ENCODE results near the gene PHLDA3. TPM values are rescaled to one million over a fixed set of nuclear protein-coding genes. Genes with fewer than 3 reads are reported as not detected.

PHLDA3 gene
- total and polyA plus RNA-seq, 2 of the 4 experiments (the other 2 are of a cell fraction) = 41.6 to 102 TPM

DNA sequence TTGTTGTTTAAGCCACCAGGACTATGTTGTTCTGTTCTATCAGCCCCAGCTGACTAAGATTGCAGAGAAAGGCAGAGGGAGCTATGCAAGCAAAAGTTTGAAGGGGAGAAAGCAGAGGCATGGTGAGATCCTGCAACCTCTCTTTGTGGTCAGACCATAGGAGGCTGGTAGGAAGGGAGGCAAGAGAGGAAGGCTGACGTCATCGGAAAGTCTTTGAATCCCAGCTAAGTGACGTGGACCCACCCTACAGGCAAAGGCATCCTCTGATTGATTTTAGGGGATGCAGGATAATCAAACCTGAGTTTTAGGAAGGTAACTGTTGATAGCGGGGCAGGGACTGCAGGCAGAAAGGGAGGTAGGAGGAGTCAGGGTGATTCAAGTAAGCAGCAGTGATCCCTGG, 24.2 kb downstream of the PHLDA3 start:
- Histone ChIP-seq H3K27me3 (ENCODE audit: control insufficient read depth, insufficient read depth, low read length) (no peaks in the 10 kb centered on the region), H3K9ac (ENCODE audit: low read depth, low read length) (no peak overlapping the region), H3K4me2 (ENCODE audit: low read depth, low read length) (no peak overlapping the region), H3K23ac (ENCODE audit: low read depth, low read length) (no peak overlapping the region), H3K18ac (ENCODE audit: low read depth, low read length) (no peak overlapping the region), H2BK15ac (ENCODE audit: low read depth, low read length) (no peak overlapping the region), H3K4ac (ENCODE audit: low read depth, low read length) (no peak overlapping the region), H3K79me1 (ENCODE audit: low read depth in 1 of 2, low read length in 2 of 2) (no peaks in the 10 kb centered on the region), H2AK9ac (replicated peaks; ENCODE audit: low read depth, low read length, poor library complexity) (peak overlapping the region; percentile 50), H3K36me3 (ENCODE audit: control insufficient read depth, insufficient read depth, low read length) (no peaks in the 10 kb centered on the region), H3K9me3 (ENCODE audit: control insufficient read depth, insufficient read depth, low read length) (no peaks in the 10 kb centered on the region; the same call in 1 of the 2 replicates), H2BK5ac (ENCODE audit: low read depth, low read length, poor library complexity, severe bottlenecking) (no peak overlapping the region), H2BK120ac (ENCODE audit: low read depth, low read length) (no peak overlapping the region), H3K56ac (ENCODE audit: extremely low read depth, insufficient read depth, low read length) (no peak overlapping the region), H4K20me1 (ENCODE audit: insufficient read depth, low read length) (no peaks in the 10 kb centered on the region), H4K5ac (ENCODE audit: low read depth, low read length) (no peak overlapping the region), H4K91ac (ENCODE audit: insufficient read depth, low read depth, low read length) (no peak overlapping the region), H2BK20ac (ENCODE audit: low read depth, low read length) (no peak overlapping the region), H2AK5ac (ENCODE audit: low read depth, low read length) (peak overlapping the region; percentile 5), H3K27ac (ENCODE audit: insufficient read depth, low read length) (no peak overlapping the region), H4K8ac (ENCODE audit: low read depth in 2 of 2, low read length in 2 of 2) (no peak overlapping the region), H3K4me3 (ENCODE audit: insufficient read depth, low read depth, low read length) (no peak overlapping the region), H3K14ac (replicated peaks; ENCODE audit: low read depth, low read length) (no peak overlapping the region), H3K4me1 (ENCODE audit: control insufficient read depth, insufficient read depth, low read length) (peaks cover 6% of the 10 kb centered on the region), H3K9me1 (ENCODE audit: insufficient read depth, low read length) (no peaks in the 10 kb centered on the region), H2AFZ (replicated peaks; ENCODE audit: low read length, poor library complexity) (peak overlapping the region; percentile 75)
- WGBS, 2 experiments (ENCODE audit: extremely low coverage in 2 of 2, insufficient read length in 1 of 2) = no CpG with 5 or more reads among the region's 4 CpGs
- dilution Hi-C loops (cut with HindIII; ENCODE audit: low sequenced_read_pairs, unreplicated experiment) = no loop called here
- BruUV-seq (replicated peaks) = no TSS peak
- TF ChIP-seq NFE2L2 (IDR thresholded peaks at IDR 0.05; ENCODE audit: low read depth, low read length) = no peak
- TF ChIP-seq SMC3 (IDR thresholded peaks at IDR 0.05; ENCODE audit: low read depth, low read length) = no peak
- intact Hi-C loops (cut with micrococcal nuclease) = no loop called here
- ChIA-PET POLR2A (ENCODE audit: unreplicated experiment) (no interaction called here), CTCF (no interaction called here)
- DNase-seq (no peak), ATAC-seq (ENCODE audit: low read depth) (no peak)
- in situ Hi-C loops (cut with MboI; ENCODE audit: low sequenced_read_pairs) = loop anchor here (10.0 kb wide), 1 partner anchor 70 kb away; no protein-coding TSS in a partner anchor
